Measurements from ENCODE around the gene SLC2A9. TPM values are rescaled to one million over a fixed set of nuclear protein-coding genes. Genes with fewer than 3 reads are reported as not detected.

Gene SLC2A9
- 0.32 to 0.59 TPM (median 0.49 TPM) in 5 replicates for total RNA-seq (2022; extraction: Qiagen RNA extraction)

DNA sequence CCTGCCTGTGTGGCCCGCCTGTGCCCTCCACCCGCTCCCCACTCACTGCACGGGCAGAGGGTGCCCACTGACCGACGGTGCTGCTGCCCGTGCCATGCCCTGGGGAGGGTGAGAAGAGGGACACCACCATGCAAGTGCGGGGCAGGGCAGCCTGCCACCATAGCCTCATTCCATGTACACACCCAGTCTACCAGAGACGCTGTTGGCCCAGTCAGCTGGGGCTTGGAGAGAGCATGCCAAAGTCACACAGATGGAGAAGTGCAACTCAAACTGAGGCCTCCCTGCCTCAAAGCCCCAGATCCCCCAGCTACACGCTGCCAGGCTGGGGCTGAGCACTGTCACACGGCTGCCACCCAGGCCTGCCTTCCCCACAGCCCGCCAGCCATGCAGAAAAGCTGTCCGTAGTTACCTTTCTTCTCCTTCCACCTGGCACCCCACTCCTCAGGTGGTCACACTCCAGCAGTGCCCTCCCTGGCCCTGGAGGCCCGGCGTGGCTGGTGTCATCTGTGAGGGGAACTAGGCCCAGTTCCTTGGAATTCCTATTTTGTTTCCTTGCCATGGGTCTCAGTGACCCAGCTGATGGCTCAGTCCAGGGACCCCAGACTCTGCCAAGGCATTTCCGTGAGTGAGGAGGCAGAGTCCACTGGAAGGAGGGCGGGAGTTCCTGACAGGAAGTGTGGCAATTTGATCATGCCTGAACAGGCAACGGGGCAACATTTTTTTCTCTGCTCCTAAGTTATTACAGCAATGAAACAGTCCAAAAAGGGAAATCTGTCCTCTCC lies at the start of gene SLC2A9:
SLC2A9 (minus strand) TSS at position 627 of the 782 bp plus-strand sequence; CDS start at position 559, 68 bp downstream.

GRCh38 chr4:9781343-9782135 lies 239.8 kb downstream of the SLC2A9 start, which contains the start of gene DRD5:
TSS of gene DRD5 (plus strand) at chr4:9781634. CDS start at chr4:9782030, 396 bp downstream.

Other genes starting within 250 kb of the SLC2A9 start
- gene DRD5, start 239.9 kb downstream of the SLC2A9 start, total RNA-seq (2022; extraction: Qiagen RNA extraction), result 0.04 TPM in 1 of 5 replicates, not detected in the others
- 196 to 267 TPM (median 258 TPM) in 5 replicates for gene WDR1, start 95.3 kb upstream of the SLC2A9 start, total RNA-seq (2022; extraction: Qiagen RNA extraction)